Neutrophil (primary cell): ENCODE measurements around the gene ADD1.

Experiments used
- H3K27ac ChIP-seq: fragments of 200-600 bp; sonication (generic); 2 replicates; pipeline ENCODE4 v1.5.1; 2016; ENCODE audit warnings: mild to moderate bottlenecking, moderate library complexity
- H3K27me3 ChIP-seq: fragments of 200-600 bp; sonication (generic); 2 replicates; pipeline ENCODE4 v1.6.0; 2016; ENCODE audit warnings: mild to moderate bottlenecking
- H3K36me3 ChIP-seq: fragments of 200-600 bp; sonication (generic); 2 replicates; pipeline ENCODE4 v1.5.1; 2017
- H3K4me1 ChIP-seq, 2 experiments: fragments of 200-600 bp in 1 of 2; sonication (generic) in 1 of 2; 1 replicate in 1 of 2; 2 replicates in 1 of 2; pipeline versions ENCODE4 v1.5.1 to v1.6.1; 2013 to 2016; ENCODE audit warnings: low read depth in 1 of 2, low read length in 1 of 2, mild to moderate bottlenecking in 1 of 2, moderate library complexity in 1 of 2; ENCODE audit not compliant: control insufficient read depth in 1 of 2, insufficient read depth in 1 of 2
- H3K4me3 ChIP-seq, 2 experiments: fragments of 200-600 bp in 1 of 2; sonication (generic) in 1 of 2; 1 replicate in 1 of 2; 2 replicates in 1 of 2; pipeline ENCODE4 v1.5.1; 2013 to 2016; ENCODE audit warnings: low read depth in 1 of 2, low read length in 1 of 2, mild to moderate bottlenecking in 1 of 2, moderate library complexity in 1 of 2
- H3K9me3 ChIP-seq: fragments of 200-600 bp; sonication (generic); 2 replicates; pipeline ENCODE4 v1.5.1; 2016
- TF ChIP-seq, protein P1 (sequence below): fragments of 200-600 bp; sonication (generic); IDR thresholded peaks from 2 replicates; pipeline ENCODE4 v1.5.1; 2016; ENCODE audit warnings: antibody characterized with exemption

Gene ADD1

DNA sequence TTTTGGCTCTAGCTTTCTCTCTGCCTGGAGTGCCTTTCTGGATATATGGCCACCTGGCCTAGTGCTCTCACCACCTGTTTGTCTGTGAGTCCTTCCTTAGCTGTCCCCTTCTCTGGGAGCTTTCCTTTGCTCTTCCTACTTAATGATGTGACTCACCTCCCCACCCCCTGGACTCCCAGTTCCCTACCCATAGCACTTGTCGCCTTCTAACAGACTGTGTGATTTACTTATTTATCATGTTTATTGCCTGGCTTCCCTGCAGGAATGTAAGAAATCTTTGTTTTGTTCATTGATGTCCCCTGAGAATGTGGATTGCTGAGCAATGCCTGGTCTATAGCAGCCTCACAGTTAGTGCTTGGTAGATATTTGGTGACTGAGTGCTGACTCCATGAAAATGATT lies 18.9 kb downstream of the ADD1 start:
- TF ChIP-seq, protein P1, sequence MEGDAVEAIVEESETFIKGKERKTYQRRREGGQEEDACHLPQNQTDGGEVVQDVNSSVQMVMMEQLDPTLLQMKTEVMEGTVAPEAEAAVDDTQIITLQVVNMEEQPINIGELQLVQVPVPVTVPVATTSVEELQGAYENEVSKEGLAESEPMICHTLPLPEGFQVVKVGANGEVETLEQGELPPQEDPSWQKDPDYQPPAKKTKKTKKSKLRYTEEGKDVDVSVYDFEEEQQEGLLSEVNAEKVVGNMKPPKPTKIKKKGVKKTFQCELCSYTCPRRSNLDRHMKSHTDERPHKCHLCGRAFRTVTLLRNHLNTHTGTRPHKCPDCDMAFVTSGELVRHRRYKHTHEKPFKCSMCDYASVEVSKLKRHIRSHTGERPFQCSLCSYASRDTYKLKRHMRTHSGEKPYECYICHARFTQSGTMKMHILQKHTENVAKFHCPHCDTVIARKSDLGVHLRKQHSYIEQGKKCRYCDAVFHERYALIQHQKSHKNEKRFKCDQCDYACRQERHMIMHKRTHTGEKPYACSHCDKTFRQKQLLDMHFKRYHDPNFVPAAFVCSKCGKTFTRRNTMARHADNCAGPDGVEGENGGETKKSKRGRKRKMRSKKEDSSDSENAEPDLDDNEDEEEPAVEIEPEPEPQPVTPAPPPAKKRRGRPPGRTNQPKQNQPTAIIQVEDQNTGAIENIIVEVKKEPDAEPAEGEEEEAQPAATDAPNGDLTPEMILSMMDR: no peak
- Histone ChIP-seq H3K4me3 (no peak overlapping the region), H3K9me3 (no peaks in the 10 kb centered on the region), H3K4me1 (peaks cover 66 to 76% of the 10 kb centered on the region in 2 experiments), H3K27me3 (no peaks in the 10 kb centered on the region), H3K36me3 (no peaks in the 10 kb centered on the region), H3K27ac (peak overlapping the region; percentile 74)

DNA sequence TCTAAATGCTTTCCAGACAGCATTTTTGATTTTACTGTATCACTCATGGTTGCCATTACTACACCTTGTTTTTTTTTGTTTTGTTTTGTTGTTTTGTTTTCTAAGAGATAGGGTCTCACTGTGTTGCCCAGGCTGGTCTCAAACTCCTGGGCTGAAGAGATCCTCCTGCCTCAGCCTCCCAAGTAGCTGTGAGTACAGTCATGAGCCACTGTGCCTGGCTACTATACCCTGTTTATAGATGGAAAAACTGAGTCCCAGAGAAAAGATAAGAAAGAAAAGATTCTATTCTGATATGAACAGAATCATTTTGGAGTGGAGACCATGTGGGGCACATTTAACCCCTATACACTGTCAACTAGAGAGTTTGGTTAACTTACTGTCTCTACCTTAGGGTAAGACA lies 20.0 kb downstream of the ADD1 start:
- H3K4me3 ChIP-seq: no peak overlapping the region
- TF ChIP-seq, protein P1: no peak
- no peaks in the 10 kb centered on the region for H3K27me3 ChIP-seq
- peaks cover 60 to 74% of the 10 kb centered on the region in 2 experiments for H3K4me1 ChIP-seq
- H3K27ac ChIP-seq: no peak overlapping the region
- no peaks in the 10 kb centered on the region for H3K9me3 ChIP-seq
- peaks cover 4% of the 10 kb centered on the region for H3K36me3 ChIP-seq

DNA sequence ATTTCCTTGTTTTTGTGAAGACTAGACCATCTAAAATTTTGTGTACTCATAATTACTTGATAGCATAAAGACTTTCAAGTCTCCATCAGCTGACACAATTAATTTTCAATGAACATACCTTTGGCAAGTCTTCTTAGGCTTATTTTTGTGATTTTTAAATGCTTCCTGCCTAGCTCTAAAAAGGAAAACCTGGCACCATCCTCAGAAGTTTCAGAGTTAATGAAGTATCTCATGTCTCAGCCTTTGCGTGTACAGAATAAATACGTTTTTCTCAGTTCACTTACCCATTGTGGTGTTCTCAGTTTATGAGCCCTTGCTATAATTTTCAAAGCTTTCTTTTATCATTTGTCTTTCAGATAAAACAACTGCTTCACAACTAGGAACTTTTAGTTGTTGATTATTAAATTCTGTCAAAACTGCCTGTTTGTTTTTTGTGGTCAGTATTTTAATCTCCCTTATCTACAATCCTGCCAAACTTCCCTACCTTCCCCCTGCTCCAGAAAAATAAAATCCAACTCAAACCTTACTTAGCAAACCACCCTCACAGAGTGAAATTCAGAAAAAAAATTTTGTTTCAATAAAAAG lies 21.6 kb downstream of the ADD1 start:
- Histone ChIP-seq H3K27me3 (no peaks in the 10 kb centered on the region), H3K4me1 (peaks cover 44 to 63% of the 10 kb centered on the region in 2 experiments), H3K9me3 (no peaks in the 10 kb centered on the region), H3K36me3 (peaks cover 6% of the 10 kb centered on the region), H3K4me3 (no peak overlapping the region), H3K27ac (no peak overlapping the region)
- TF ChIP-seq, protein P1: no peak

DNA sequence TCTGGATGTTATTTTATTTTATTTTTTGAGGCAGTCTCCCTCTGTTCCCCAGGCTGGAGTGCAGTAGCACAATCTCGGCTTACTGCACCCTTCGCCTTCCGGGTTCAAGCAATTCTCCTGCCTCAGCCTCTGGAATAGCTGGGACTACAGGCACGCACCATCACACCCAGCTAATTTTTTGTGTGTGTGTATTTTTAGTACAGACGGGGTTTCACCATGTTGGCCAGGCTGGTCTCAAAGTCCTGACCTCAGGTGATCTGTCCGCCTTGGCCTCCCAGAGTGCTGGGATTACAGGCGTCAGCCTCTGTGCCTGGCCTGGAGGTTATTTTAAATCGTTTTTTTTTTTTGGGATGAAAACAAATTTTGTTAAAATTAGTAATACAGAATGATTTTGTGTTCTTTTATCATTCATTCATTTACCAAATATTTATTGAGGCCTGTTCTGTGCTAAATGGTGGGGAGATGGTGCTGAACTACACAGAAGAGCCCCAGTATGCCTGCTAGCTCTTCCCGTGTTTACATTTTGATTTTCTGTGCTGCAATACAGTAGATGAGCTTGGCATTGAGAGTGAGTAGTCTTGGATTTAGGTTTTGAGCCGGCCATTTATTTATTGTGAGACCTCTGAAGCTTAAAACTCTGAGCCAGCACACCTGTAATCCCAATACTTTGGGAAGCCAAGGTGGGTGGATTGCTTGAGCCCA lies 22.7 kb downstream of the ADD1 start:
- H3K4me1 ChIP-seq: peaks cover 36 to 57% of the 10 kb centered on the region in 2 experiments
- H3K27ac ChIP-seq: no peak overlapping the region
- H3K9me3 ChIP-seq: no peaks in the 10 kb centered on the region

DNA sequence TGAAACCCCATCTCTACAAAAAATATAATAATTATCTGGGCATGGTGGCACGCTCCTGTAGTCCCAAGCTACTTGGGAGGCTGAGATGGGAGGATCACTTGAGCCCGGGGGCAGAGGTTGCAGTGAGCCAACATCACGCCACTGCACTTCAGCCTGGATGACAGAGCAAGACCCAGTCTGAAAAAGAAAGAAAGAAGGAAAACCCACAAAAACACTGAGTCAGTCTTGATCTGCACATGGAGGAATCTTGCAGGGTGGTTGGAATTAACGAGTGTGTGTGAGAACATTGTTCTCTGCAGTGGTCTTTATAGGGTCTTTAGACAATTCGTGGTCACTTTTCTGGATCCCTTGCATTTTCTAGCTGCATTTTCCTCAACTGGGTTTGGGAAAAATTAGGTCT lies 23.2 kb downstream of the ADD1 start:
- Histone ChIP-seq H3K4me3 (no peak overlapping the region), H3K27ac (no peak overlapping the region), H3K27me3 (no peaks in the 10 kb centered on the region), H3K36me3 (peaks cover 6% of the 10 kb centered on the region), H3K9me3 (no peaks in the 10 kb centered on the region), H3K4me1 (peaks cover 36 to 57% of the 10 kb centered on the region in 2 experiments)
- TF ChIP-seq, protein P1: no peak

More for the DNA sequence above, 22.7 kb downstream of the ADD1 start:
- H3K36me3 ChIP-seq: peaks cover 6% of the 10 kb centered on the region
- TF ChIP-seq, protein P1: no peak
- H3K27me3 ChIP-seq: no peaks in the 10 kb centered on the region
- H3K4me3 ChIP-seq: no peak overlapping the region
